Measurements from ENCODE around the gene RBX1. TPM values are rescaled to one million over a fixed set of nuclear protein-coding genes. Genes with fewer than 3 reads are reported as not detected.
"Not testable (repeated sequence)": the region's sequence is repeated elsewhere in the genome, so short reads cannot be mapped to it uniquely, and the experiment has no call there.

Gene RBX1
- polyA plus RNA-seq, 4 donors = 67.5 to 77.4 (median 70.2) TPM

- DNase-seq (ENCODE audit: low read depth in 4 of 4, low spot score in 3 of 4) = no peak
Observed at GRCh38 chr22:40967111-40967760, 16.1 kb downstream of the RBX1 start.

- DNase-seq (ENCODE audit: low read depth in 4 of 4, low spot score in 3 of 4) = no peak
Observed at GRCh38 chr22:40972587-40972986, 21.4 kb downstream of the RBX1 start.

DNA sequence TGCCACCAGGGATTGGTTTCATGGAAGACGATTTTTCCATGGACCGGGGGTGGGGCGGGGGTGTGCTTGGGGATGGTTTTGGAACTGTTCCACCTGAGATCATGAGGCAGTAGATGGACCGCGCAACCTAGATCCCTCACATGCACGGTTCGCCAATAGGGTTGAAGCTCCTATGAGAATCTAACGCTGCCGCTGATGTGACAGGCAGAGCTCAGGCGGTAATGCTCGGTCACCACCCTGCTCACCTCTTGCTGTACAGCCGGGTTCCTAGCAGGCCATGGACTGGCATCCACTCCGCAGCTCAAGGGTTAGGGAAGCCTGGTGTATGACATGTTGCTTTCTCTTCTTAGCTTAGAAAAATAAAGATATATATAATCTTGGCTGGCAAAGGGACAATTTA lies 22.0 kb downstream of the RBX1 start:
- no peak for DNase-seq (ENCODE audit: low read depth in 4 of 4, low spot score in 3 of 4)

DNA sequence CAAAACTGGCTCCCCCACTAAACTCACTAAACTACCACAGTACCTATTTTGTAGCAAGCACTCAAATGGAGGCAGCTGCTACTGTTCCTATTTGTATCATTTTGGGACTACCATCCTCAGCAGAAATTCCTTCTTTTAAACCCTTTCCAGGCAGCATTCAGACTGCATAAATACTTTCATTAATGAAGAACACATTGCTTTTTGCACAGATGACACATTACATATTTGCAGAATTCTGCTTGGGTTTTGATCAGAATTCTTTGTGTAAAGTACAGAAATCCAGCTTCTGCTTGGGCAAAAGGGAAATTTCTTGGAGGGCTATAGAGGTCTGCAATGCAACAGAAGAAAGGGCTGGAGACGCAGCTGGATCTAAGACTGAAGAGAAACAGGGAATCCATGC lies 24.2 kb downstream of the RBX1 start:
- no peak for DNase-seq (ENCODE audit: low read depth in 4 of 4, low spot score in 3 of 4)

- DNase-seq (ENCODE audit: low read depth in 4 of 4, low spot score in 3 of 4) = no peak
Observed at GRCh38 chr22:40976866-40977700, 25.9 kb downstream of the RBX1 start.

DNA sequence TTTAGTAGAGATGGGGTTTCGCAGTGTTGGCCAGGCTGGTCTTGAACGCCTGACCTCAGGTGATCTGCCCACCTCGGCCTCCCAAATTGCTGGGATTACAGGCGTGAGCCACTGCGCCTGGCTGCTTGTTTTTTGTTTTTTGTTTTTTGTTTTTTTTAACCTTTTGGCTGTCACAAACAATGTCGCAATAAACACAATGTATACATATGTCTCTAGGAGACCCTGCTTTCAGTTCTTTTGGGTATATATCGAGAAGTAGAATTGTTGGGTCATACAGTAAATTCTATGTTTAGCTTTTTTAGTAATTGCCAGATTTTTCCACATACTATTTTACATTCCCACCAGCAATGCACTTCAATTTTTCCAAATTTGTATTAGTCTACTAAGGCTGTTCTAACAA lies 28.0 kb downstream of the RBX1 start:
- DNase-seq (ENCODE audit: low read depth in 4 of 4, low spot score in 3 of 4) = no peak

DNA sequence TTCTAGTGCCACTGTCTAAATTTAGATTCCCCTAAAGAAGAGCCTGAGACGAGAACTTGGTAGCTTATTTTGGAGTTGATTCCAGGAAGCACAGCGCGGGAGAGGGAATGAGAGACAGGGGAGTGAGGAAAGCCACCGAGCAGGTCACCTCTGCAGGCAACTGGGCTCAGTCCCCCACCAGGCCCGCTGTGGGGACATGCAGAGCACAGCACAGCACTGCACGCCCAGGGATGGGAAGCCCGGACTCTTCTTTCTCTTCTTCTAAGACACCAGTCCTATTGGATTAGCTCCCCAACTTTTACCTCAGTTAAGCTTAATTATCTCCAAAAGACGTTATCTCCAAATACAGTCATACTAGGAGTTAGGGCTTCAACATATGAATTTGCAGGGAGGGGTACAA lies 28.7 kb downstream of the RBX1 start:
- no peak for DNase-seq (ENCODE audit: low read depth in 4 of 4, low spot score in 3 of 4)

DNA sequence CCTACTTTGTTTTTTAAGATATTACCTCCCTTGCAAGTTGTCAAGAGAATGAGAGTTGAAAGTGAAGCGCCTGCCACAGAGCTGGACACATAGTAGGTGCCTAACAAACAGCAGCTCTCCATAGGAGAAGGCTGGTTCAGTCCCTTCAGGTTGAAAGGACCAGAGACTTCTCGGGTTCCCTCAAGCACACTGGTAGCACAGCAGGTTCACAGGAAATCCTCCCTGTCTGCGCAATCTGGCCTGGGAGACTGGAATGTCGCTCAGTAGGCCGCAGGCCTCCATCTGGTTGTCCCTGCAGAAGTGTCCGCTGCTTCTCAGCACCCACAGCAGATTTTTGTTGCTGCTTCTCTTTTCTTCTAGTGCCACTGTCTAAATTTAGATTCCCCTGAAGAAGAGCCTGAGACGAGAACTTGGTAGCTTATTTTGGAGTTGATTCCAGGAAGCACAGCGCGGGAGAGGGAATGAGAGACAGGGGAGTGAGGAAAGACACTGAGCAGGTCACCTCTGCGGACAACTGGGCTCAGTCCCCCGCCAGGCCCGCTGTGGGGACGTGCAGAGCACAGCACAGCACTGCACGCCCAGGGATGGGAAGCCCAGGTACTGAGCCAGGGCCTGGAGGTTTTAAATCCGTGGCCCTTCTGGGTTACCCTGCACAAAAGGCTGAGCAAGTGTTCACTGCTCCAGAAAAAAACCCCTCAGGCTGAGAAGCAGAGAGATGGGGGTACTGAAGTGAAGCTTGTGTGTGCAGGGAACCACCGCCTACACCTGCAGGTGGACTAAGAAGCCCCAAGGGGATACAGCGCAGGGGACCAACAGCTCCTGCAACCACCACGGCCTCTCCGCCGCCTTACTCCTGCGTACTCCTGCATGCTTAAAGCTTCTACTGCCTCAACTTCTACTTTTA lies 31.6 kb downstream of the RBX1 start:
- DNase-seq (ENCODE audit: low read depth in 4 of 4, low spot score in 3 of 4) = no peak

DNA sequence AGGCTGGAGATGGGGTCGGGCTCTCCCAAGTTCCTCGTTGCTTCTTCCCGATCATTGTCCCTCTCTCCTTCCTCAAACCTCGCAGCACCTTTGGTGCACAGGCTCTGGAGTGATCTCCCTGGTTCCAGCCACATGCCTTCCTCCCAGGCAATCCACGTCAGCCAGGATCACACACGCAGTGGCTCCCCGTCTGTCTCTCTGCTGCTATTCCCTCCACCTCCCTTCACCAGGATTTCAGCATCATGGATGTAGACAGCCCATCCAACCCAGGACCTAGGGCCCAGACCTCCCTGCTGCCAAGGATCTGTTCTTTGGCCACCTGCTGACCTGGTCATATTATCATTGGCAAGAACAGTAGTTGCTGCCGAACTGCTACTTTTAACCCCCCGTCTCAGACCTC lies 40.1 kb downstream of the RBX1 start:
- no peak for DNase-seq (ENCODE audit: low read depth in 4 of 4, low spot score in 3 of 4)

- DNase-seq (ENCODE audit: low read depth in 4 of 4, low spot score in 3 of 4) = no peak
Observed at GRCh38 chr22:40995821-40996220, 44.6 kb downstream of the RBX1 start.

GRCh38 chr22:40997520-40997919 lies 46.3 kb downstream of the RBX1 start:
- no peak for DNase-seq (ENCODE audit: low read depth in 4 of 4, low spot score in 3 of 4)

DNA sequence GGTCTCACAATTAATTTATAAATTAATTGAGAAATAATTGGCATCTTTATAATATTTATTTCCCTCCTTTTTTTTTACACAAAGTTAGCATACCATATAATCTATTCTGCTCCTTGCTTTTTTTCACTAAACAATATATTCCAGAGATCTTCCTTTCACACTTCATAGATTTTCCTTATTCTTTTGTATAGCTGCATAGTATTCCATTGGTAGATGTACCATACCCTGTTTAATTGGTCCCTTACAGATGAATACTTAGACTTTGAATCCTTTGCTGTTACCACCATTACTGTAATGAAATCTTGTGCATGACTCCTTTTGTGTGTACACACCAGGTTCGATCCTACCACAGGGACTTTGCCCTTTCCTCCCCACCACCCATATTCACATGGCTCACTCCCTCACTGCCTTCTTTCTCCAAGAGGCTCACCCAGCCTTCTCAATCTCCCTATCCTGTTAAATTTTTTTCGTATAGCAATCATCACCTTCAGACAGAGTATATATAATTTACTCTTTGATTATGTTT lies 48.9 kb downstream of the RBX1 start:
- DNase-seq (ENCODE audit: low read depth in 4 of 4, low spot score in 3 of 4) = no peak

GRCh38 chr22:41000941-41001721 lies 50.0 kb downstream of the RBX1 start:
- no peak for DNase-seq (ENCODE audit: low read depth in 4 of 4, low spot score in 3 of 4)

GRCh38 chr22:41001722-41002122 lies 50.5 kb downstream of the RBX1 start:
- DNase-seq (ENCODE audit: low read depth in 4 of 4, low spot score in 3 of 4) = no peak

DNA sequence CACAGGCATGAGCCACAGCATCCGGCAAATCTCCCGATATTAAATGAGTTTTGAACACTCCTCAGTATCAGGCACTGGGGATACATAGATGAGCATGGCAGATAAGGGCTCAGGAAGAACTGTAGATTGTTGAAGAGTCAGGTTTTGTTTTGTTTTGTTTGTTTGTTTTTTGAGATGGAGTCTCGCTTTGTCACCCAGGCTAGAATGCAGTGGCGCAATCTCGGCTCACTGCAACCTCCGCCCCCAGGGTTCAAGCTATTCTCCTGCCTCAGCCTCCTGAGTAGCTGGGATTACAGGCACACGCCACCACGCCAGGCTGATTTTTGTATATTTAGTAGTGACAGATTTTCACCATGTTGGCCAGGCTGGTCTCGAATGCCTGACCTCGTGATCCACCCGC lies 51.2 kb downstream of the RBX1 start:
- DNase-seq (ENCODE audit: low read depth in 4 of 4, low spot score in 3 of 4) = not testable (repeated sequence)

DNA sequence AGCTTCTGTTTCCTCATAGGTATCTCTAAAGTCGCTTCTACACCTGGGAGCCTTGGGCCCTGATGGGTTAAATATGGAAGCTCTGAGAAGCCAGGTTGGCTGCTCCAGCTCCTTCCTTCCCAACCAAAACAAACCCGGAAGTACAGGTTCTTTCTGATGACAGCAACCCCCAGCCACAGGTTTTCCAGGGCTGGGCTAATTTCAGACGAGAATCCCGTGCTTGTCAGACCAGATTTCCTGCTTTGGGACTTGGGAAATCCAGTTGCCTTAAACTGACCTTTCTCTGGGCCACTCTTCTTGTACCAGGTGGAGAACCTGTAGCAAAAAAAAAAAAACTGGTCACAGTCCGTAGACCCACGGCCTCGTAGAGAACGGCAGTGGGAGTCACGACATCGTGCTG lies 51.9 kb downstream of the RBX1 start:
- DNase-seq (ENCODE audit: low read depth in 4 of 4, low spot score in 3 of 4) = peak in 1 of 4 donors; percentile 23

GRCh38 chr22:41003976-41004375 lies 52.8 kb downstream of the RBX1 start:
- no peak for DNase-seq (ENCODE audit: low read depth in 4 of 4, low spot score in 3 of 4)

GRCh38 chr22:41009222-41009948 lies 58.2 kb downstream of the RBX1 start:
- DNase-seq (ENCODE audit: low read depth in 4 of 4, low spot score in 3 of 4) = no peak

DNA sequence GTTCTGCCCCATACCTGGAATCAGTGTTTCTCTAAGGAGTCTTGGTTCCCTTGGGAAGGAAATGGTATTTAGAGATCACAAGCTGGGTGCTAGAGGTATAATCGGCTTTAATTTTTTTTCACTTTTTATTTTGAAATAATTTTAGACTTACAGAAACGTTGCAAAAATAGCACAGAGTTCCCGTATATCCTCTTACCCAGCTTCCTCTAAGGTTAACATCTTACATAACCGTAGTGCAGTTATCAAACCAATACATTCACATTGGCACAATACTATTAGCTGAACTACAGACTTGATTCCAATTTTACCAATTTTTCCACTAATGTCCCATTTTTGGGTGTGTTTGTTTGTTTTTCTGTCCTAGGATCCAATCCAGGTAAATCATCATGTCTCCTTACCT lies 63.8 kb downstream of the RBX1 start:
- no peak for DNase-seq (ENCODE audit: low read depth in 4 of 4, low spot score in 3 of 4)

Measured in right renal pelvis (tissue), 4 donors.